HepG2 (cell line): ENCODE results near the gene ZNF608.

Experiments used
- CTCF ChIP-seq: sonication (generic); formaldehyde crosslinking; IDR thresholded peaks from 2 replicates; pipeline ENCODE4 v1.5.0; 2020; ENCODE audit warnings: mild to moderate bottlenecking, missing genetic modification reagents, moderate library complexity
- HMGXB3 ChIP-seq: sonication (generic); formaldehyde crosslinking; IDR thresholded peaks from 2 replicates; pipeline ENCODE4 v1.4.0; 2020; ENCODE audit warnings: missing genetic modification reagents, borderline replicate concordance
- POLR2AphosphoS5 ChIP-seq: IDR thresholded peaks from 2 replicates; pipeline ENCODE4 v1.6.1; 2012; ENCODE audit warnings: low read depth, low read length
- PPARG ChIP-seq: conservative IDR thresholded peaks from 2 replicates; pipeline ENCODE4 v1.6.1; 2016; ENCODE audit warnings: missing biosample characterization, missing genetic modification reagents
- TBL1XR1 ChIP-seq: fragments of 150-350 bp; IDR thresholded peaks from 2 replicates; pipeline ENCODE4 v1.6.1; 2014; ENCODE audit warnings: borderline replicate concordance, low read length; ENCODE audit not compliant: partially characterized antibody
- ZNF629 ChIP-seq: sonication (generic); formaldehyde crosslinking; conservative IDR thresholded peaks from 2 replicates; pipeline ENCODE4 v1.5.0; 2020; ENCODE audit warnings: missing genetic modification reagents
- TF ChIP-seq, protein P1 (sequence below), 2 experiments: fragments of 450-650 bp in 1 of 2; sonication (generic) in 1 of 2; formaldehyde crosslinking; IDR thresholded peaks; 2 replicates each; pipeline versions ENCODE4 v1.5.0 to v1.8.0; 2020 to 2022; ENCODE audit warnings: mild to moderate bottlenecking in 1 of 2, missing genetic modification reagents in 1 of 2
- TF ChIP-seq, protein P2 (sequence below): sonication (generic); formaldehyde crosslinking; IDR thresholded peaks from 2 replicates; pipeline ENCODE4 v1.5.1; 2020; ENCODE audit warnings: mild to moderate bottlenecking, missing genetic modification reagents, moderate library complexity

- TF ChIP-seq ZNF629 (CRISPR knock-in tag) (no peak), CTCF (CRISPR knock-in tag) (no peak), POLR2AphosphoS5 (no peak), TBL1XR1 (no peak), HMGXB3 (CRISPR knock-in tag) (no peak), PPARG (no peak)
- TF ChIP-seq, protein P1, sequence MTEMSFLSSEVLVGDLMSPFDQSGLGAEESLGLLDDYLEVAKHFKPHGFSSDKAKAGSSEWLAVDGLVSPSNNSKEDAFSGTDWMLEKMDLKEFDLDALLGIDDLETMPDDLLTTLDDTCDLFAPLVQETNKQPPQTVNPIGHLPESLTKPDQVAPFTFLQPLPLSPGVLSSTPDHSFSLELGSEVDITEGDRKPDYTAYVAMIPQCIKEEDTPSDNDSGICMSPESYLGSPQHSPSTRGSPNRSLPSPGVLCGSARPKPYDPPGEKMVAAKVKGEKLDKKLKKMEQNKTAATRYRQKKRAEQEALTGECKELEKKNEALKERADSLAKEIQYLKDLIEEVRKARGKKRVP (CRISPR knock-in tag; IDR thresholded peaks at IDR 0.05), result no peak
- TF ChIP-seq, protein P2, sequence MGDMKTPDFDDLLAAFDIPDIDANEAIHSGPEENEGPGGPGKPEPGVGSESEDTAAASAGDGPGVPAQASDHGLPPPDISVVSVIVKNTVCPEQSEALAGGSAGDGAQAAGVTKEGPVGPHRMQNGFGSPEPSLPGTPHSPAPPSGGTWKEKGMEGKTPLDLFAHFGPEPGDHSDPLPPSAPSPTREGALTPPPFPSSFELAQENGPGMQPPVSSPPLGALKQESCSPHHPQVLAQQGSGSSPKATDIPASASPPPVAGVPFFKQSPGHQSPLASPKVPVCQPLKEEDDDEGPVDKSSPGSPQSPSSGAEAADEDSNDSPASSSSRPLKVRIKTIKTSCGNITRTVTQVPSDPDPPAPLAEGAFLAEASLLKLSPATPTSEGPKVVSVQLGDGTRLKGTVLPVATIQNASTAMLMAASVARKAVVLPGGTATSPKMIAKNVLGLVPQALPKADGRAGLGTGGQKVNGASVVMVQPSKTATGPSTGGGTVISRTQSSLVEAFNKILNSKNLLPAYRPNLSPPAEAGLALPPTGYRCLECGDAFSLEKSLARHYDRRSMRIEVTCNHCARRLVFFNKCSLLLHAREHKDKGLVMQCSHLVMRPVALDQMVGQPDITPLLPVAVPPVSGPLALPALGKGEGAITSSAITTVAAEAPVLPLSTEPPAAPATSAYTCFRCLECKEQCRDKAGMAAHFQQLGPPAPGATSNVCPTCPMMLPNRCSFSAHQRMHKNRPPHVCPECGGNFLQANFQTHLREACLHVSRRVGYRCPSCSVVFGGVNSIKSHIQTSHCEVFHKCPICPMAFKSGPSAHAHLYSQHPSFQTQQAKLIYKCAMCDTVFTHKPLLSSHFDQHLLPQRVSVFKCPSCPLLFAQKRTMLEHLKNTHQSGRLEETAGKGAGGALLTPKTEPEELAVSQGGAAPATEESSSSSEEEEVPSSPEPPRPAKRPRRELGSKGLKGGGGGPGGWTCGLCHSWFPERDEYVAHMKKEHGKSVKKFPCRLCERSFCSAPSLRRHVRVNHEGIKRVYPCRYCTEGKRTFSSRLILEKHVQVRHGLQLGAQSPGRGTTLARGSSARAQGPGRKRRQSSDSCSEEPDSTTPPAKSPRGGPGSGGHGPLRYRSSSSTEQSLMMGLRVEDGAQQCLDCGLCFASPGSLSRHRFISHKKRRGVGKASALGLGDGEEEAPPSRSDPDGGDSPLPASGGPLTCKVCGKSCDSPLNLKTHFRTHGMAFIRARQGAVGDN (CRISPR knock-in tag), result no peak
Measured at GRCh38 chr5:124782262-124782661, 35.8 kb upstream of the ZNF608 start.
